GM20000 (cell line): Measurements from ENCODE around the gene TANGO6.

Experiments
- DNase-seq: peaks from one replicate; pipeline ENCODE4 v3.0.0; 2012; ENCODE audit warnings: low spot score
- CTCF ChIP-seq: IDR thresholded peaks from 2 replicates; pipeline ENCODE4 v1.5.1; 2012; ENCODE audit warnings: mild to moderate bottlenecking, control low read depth; ENCODE audit errors: extremely low read depth, missing control alignments

Gene TANGO6

GRCh38 chr16:68943961-68944360 lies 100.6 kb downstream of the TANGO6 start:
- TF ChIP-seq CTCF: no peak
- DNase-seq: no peak

- no peak for DNase-seq
- no peak for TF ChIP-seq CTCF
Observed at GRCh38 chr16:68948230-68948910, 105.0 kb downstream of the TANGO6 start.

DNA sequence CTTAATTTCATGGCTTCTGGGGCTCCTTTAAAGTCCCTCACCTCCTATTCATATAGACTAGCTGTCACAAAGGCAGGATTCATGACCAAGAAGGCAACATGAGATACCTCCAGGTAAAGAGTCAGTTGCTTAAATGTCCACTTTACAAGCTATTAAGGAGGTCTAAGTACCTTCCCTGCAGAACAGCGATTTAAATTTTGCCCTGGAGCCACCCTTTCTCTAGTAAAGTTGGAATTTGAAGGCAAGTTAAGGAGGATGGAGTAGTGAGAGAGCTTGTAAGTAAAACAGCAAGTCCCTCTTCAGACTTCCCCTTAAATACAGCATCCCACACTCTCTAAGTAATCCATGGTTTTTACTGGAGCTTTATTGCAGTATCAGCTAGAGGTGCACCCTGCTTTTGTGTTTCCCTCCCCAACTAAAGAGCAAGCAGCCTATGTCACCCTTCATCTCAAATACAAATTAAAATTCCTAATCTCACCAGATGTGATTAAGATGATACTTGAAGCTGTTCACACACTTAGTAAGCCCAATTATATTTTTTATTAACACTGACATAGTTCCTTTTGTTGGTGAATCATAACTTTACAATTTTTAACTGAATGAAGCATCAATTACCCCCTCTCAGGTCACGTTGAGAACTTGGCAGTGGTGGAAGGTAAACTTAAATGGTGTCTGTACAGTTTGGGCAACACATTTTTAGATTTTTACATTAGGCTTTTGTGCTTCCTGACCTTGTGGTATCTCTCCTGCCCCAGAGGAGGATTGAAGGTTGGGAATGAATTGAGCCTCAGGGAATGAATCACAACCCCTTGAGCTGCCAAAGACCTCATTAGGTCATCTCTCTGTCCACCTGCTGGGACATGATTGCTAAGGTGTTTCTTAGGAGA lies 108.9 kb downstream of the TANGO6 start:
- DNase-seq: no peak
- TF ChIP-seq CTCF: no peak

DNA sequence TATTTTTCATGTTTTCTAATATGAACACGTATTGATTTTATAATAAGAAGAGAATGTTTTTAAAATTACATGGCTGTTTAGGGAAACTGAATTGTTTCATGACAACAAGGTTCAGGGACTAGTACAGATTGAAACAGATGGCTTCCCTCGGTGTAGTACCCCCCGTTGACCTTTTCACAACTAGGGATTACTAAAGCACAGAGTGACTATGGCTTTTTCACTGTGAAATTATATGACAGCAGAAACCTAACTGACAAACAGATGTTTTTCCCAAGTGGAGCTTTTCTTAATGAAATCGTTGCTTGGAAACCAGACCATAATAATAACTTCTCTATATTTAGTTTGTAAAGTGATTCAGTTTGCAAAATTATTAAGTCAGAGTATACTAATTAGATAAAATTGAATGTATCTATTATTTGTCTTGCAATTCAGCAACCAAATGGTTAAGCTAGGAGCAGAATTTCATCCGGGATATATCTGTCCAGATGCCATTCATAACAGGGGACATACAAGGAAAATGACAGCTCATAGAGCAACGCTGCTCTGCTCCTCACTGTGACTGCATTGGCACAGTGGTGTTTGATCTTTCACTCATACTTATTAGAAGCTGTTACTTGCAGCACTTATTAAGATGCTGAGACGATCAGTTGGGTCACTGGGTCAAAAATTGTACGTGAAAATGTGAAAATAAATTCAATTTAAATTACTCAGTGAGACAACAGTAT lies 111.7 kb downstream of the TANGO6 start:
- no peak for DNase-seq
- TF ChIP-seq CTCF: no peak

GRCh38 chr16:68960910-68961309 lies 117.6 kb downstream of the TANGO6 start:
- no peak for DNase-seq
- TF ChIP-seq CTCF: no peak

GRCh38 chr16:68961778-68962402 lies 118.6 kb downstream of the TANGO6 start:
- no peak for DNase-seq
- no peak for TF ChIP-seq CTCF
